Measurements from ENCODE around the gene CRACDL.

The CRACDL gene

DNA sequence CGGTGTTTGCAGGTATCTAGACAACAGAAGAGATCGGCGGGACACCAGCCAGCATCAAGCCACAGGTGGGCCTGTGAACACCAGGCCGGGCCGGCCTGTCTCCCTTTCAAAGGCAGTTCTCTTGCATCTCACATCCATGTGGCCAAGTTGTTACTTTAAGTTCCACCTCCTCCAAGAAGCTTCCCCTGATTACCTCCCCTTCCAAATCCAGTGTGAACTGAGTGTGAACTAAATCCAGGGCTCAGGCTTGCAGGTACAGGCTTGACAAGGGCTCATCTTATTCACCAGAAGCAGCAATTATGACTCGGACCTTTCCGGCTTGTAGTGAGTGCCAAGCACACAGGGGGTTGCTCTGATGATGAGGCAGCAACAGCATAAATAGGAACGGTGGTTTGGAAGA lies 3.9 kb downstream of the CRACDL start:
- H3K9me3 ChIP-seq (replicated peaks in 1 of 2; ENCODE audit: control insufficient read depth in 2 of 2, insufficient read depth in 1 of 2, low read depth in 1 of 2, low read length in 2 of 2) = peaks cover 0 to 4% of the 10 kb centered on the region in 2 donors
- no peak for DNase-seq (ENCODE audit: low spot score)
- H2AFZ ChIP-seq (ENCODE audit: low read length) = no peak overlapping the region
- H3K4me3 ChIP-seq (ENCODE audit: low read length in 2 of 2) = no peak overlapping the region
- no peak overlapping the region for H3K14ac ChIP-seq (ENCODE audit: low read length)
- H3K4me1 ChIP-seq (ENCODE audit: control insufficient read depth in 2 of 2, insufficient read depth in 1 of 2, low read depth in 1 of 2, low read length in 2 of 2) = peaks cover 0 to 4% of the 10 kb centered on the region in 2 donors
- H3K36me3 ChIP-seq (replicated peaks in 1 of 2; ENCODE audit: control insufficient read depth in 2 of 2, insufficient read depth in 2 of 2, low read length in 2 of 2) = no peaks in the 10 kb centered on the region
- H3K9ac ChIP-seq (ENCODE audit: low read depth, low read length, poor library complexity) = no peak overlapping the region
- H3K18ac ChIP-seq (ENCODE audit: low read length) = no peak overlapping the region
- no peak overlapping the region for H3K4me2 ChIP-seq (ENCODE audit: insufficient read depth, low read length, poor library complexity, severe bottlenecking)
- H2BK120ac ChIP-seq (ENCODE audit: low read depth, low read length) = no peak overlapping the region
- H3K79me1 ChIP-seq (ENCODE audit: low read depth, low read length) = no peaks in the 10 kb centered on the region
- no peak overlapping the region for H3K27ac ChIP-seq (replicated peaks; ENCODE audit: low read length)
- H3K27me3 ChIP-seq (ENCODE audit: control insufficient read depth in 3 of 3, insufficient read depth in 3 of 3, low read depth in 1 of 3, low read length in 3 of 3) = peaks cover 8 to 57% (median 29%) of the 10 kb centered on the region in 3 experiments
- H2BK15ac ChIP-seq (ENCODE audit: low read length) = no peak overlapping the region
- H2AK5ac ChIP-seq (ENCODE audit: low read depth, low read length) = no peak overlapping the region
- no peak overlapping the region for H4K91ac ChIP-seq (ENCODE audit: low read depth, low read length, poor library complexity)
- no peak overlapping the region for H2BK5ac ChIP-seq (ENCODE audit: low read length)
- no CpG with 5 or more reads among the region's 8 CpGs for WGBS, 2 donors (ENCODE audit: extremely low coverage in 2 of 2, insufficient read length in 2 of 2, insufficient replicate concordance in 1 of 2)
- H2BK12ac ChIP-seq (ENCODE audit: low read length) = no peak overlapping the region
- no peak overlapping the region for H3K23ac ChIP-seq (ENCODE audit: low read depth, low read length, poor library complexity)
- no peak overlapping the region for H3K4ac ChIP-seq (ENCODE audit: low read length)
- no peak overlapping the region for H4K8ac ChIP-seq (ENCODE audit: low read depth, low read length)

- no peak overlapping the region for H2BK5ac ChIP-seq (ENCODE audit: low read length)
- no peak overlapping the region for H3K4ac ChIP-seq (ENCODE audit: low read length)
- DNase-seq (ENCODE audit: low spot score) = no peak
- no peak overlapping the region for H2AK5ac ChIP-seq (ENCODE audit: low read depth, low read length)
- peaks cover 3 to 51% (median 23%) of the 10 kb centered on the region in 3 experiments for H3K27me3 ChIP-seq (ENCODE audit: control insufficient read depth in 3 of 3, insufficient read depth in 3 of 3, low read depth in 1 of 3, low read length in 3 of 3)
- H3K4me3 ChIP-seq (ENCODE audit: low read length in 2 of 2) = no peak overlapping the region
- H4K8ac ChIP-seq (ENCODE audit: low read depth, low read length) = no peak overlapping the region
- no peaks in the 10 kb centered on the region for H3K9me3 ChIP-seq (replicated peaks in 1 of 2; ENCODE audit: control insufficient read depth in 2 of 2, insufficient read depth in 1 of 2, low read depth in 1 of 2, low read length in 2 of 2)
- no peak overlapping the region for H3K9ac ChIP-seq (ENCODE audit: low read depth, low read length, poor library complexity)
- no peak overlapping the region for H2BK120ac ChIP-seq (ENCODE audit: low read depth, low read length)
- H3K36me3 ChIP-seq (replicated peaks in 1 of 2; ENCODE audit: control insufficient read depth in 2 of 2, insufficient read depth in 2 of 2, low read length in 2 of 2) = no peaks in the 10 kb centered on the region
- no peak overlapping the region for H3K4me2 ChIP-seq (ENCODE audit: insufficient read depth, low read length, poor library complexity, severe bottlenecking)
- H3K14ac ChIP-seq (ENCODE audit: low read length) = no peak overlapping the region
- no CpG with 5 or more reads among the region's 3 CpGs for WGBS, 2 donors (ENCODE audit: extremely low coverage in 2 of 2, insufficient read length in 2 of 2, insufficient replicate concordance in 1 of 2)
- no peak overlapping the region for H3K23ac ChIP-seq (ENCODE audit: low read depth, low read length, poor library complexity)
- no peaks in the 10 kb centered on the region for H3K79me1 ChIP-seq (ENCODE audit: low read depth, low read length)
- no peak overlapping the region for H4K91ac ChIP-seq (ENCODE audit: low read depth, low read length, poor library complexity)
- H3K18ac ChIP-seq (ENCODE audit: low read length) = no peak overlapping the region
- H2BK12ac ChIP-seq (ENCODE audit: low read length) = no peak overlapping the region
- no peak overlapping the region for H2AFZ ChIP-seq (ENCODE audit: low read length)
- H3K27ac ChIP-seq (replicated peaks; ENCODE audit: low read length) = no peak overlapping the region
- no peak overlapping the region for H2BK15ac ChIP-seq (ENCODE audit: low read length)
- peaks cover 0 to 2% of the 10 kb centered on the region in 2 donors for H3K4me1 ChIP-seq (ENCODE audit: control insufficient read depth in 2 of 2, insufficient read depth in 1 of 2, low read depth in 1 of 2, low read length in 2 of 2)
These were observed 4.4 kb downstream of the CRACDL start for GRCh38 chr2:98931596-98931995.

DNA sequence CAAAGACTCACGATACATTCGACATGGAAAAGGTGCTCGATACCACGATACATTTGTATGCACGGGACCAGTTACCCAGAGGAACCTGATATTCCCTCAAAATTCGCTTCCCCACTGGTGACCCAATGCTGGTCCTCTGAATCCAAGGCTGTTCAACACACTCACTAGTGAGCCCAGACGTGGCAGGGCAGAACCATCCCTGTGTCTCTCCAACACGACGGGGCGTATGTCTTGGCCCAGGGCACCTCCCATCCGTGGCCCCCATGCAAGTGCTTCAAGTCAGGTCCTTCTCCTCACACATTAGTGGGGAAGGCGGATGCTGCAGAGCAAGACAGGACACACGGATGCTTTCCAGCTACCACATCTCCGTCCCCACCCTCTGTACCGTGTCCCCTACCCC lies 6.1 kb downstream of the CRACDL start:
- no peak overlapping the region for H3K4me2 ChIP-seq (ENCODE audit: insufficient read depth, low read length, poor library complexity, severe bottlenecking)
- H3K27ac ChIP-seq (replicated peaks; ENCODE audit: low read length) = no peak overlapping the region
- H3K4me3 ChIP-seq (ENCODE audit: low read length in 2 of 2) = no peak overlapping the region
- H2BK15ac ChIP-seq (ENCODE audit: low read length) = peak overlapping the region; percentile 11
- no peak overlapping the region for H2BK120ac ChIP-seq (ENCODE audit: low read depth, low read length)
- H3K18ac ChIP-seq (ENCODE audit: low read length) = no peak overlapping the region
- no CpG with 5 or more reads among the region's 15 CpGs for WGBS, 2 donors (ENCODE audit: extremely low coverage in 2 of 2, insufficient read length in 2 of 2, insufficient replicate concordance in 1 of 2)
- no peaks in the 10 kb centered on the region for H3K4me1 ChIP-seq (ENCODE audit: control insufficient read depth in 2 of 2, insufficient read depth in 1 of 2, low read depth in 1 of 2, low read length in 2 of 2)
- no peaks in the 10 kb centered on the region for H3K36me3 ChIP-seq (replicated peaks in 1 of 2; ENCODE audit: control insufficient read depth in 2 of 2, insufficient read depth in 2 of 2, low read length in 2 of 2)
- DNase-seq (ENCODE audit: low spot score) = no peak
- H2AK5ac ChIP-seq (ENCODE audit: low read depth, low read length) = no peak overlapping the region
- H3K14ac ChIP-seq (ENCODE audit: low read length) = peak overlapping the region; percentile 84
- H3K23ac ChIP-seq (ENCODE audit: low read depth, low read length, poor library complexity) = no peak overlapping the region
- no peak overlapping the region for H2BK12ac ChIP-seq (ENCODE audit: low read length)
- H3K79me1 ChIP-seq (ENCODE audit: low read depth, low read length) = no peaks in the 10 kb centered on the region
- no peak overlapping the region for H2BK5ac ChIP-seq (ENCODE audit: low read length)
- no peak overlapping the region for H4K91ac ChIP-seq (ENCODE audit: low read depth, low read length, poor library complexity)
- H4K8ac ChIP-seq (ENCODE audit: low read depth, low read length) = no peak overlapping the region
- H3K9ac ChIP-seq (ENCODE audit: low read depth, low read length, poor library complexity) = no peak overlapping the region
- H3K27me3 ChIP-seq (ENCODE audit: control insufficient read depth in 3 of 3, insufficient read depth in 3 of 3, low read depth in 1 of 3, low read length in 3 of 3) = peaks cover 0 to 35% (median 7%) of the 10 kb centered on the region in 3 experiments
- H2AFZ ChIP-seq (ENCODE audit: low read length) = no peak overlapping the region
- H3K4ac ChIP-seq (ENCODE audit: low read length) = no peak overlapping the region
- no peaks in the 10 kb centered on the region for H3K9me3 ChIP-seq (replicated peaks in 1 of 2; ENCODE audit: control insufficient read depth in 2 of 2, insufficient read depth in 1 of 2, low read depth in 1 of 2, low read length in 2 of 2)

- H3K14ac ChIP-seq (ENCODE audit: low read length) = no peak overlapping the region
- H3K4me1 ChIP-seq (ENCODE audit: control insufficient read depth in 2 of 2, insufficient read depth in 1 of 2, low read depth in 1 of 2, low read length in 2 of 2) = no peaks in the 10 kb centered on the region
- no peak overlapping the region for H2BK5ac ChIP-seq (ENCODE audit: low read length)
- no peak overlapping the region for H2BK15ac ChIP-seq (ENCODE audit: low read length)
- no peak overlapping the region for H3K27ac ChIP-seq (replicated peaks; ENCODE audit: low read length)
- no peaks in the 10 kb centered on the region for H3K36me3 ChIP-seq (replicated peaks in 1 of 2; ENCODE audit: control insufficient read depth in 2 of 2, insufficient read depth in 2 of 2, low read length in 2 of 2)
- H2AK5ac ChIP-seq (ENCODE audit: low read depth, low read length) = no peak overlapping the region
- no peaks in the 10 kb centered on the region for H3K79me1 ChIP-seq (ENCODE audit: low read depth, low read length)
- H3K9ac ChIP-seq (ENCODE audit: low read depth, low read length, poor library complexity) = no peak overlapping the region
- no peak overlapping the region for H2BK120ac ChIP-seq (ENCODE audit: low read depth, low read length)
- no peak overlapping the region for H4K8ac ChIP-seq (ENCODE audit: low read depth, low read length)
- no peaks in the 10 kb centered on the region for H3K9me3 ChIP-seq (replicated peaks in 1 of 2; ENCODE audit: control insufficient read depth in 2 of 2, insufficient read depth in 1 of 2, low read depth in 1 of 2, low read length in 2 of 2)
- peak overlapping the region; percentile 18 for H3K18ac ChIP-seq (ENCODE audit: low read length)
- H3K4me3 ChIP-seq (ENCODE audit: low read length in 2 of 2) = no peak overlapping the region
- no peak for DNase-seq (ENCODE audit: low spot score)
- H4K91ac ChIP-seq (ENCODE audit: low read depth, low read length, poor library complexity) = no peak overlapping the region
- H3K4ac ChIP-seq (ENCODE audit: low read length) = no peak overlapping the region
- H3K27me3 ChIP-seq (ENCODE audit: control insufficient read depth in 3 of 3, insufficient read depth in 3 of 3, low read depth in 1 of 3, low read length in 3 of 3) = peaks cover 0 to 18% (median 0%) of the 10 kb centered on the region in 3 experiments
- H3K4me2 ChIP-seq (ENCODE audit: insufficient read depth, low read length, poor library complexity, severe bottlenecking) = no peak overlapping the region
- H3K23ac ChIP-seq (ENCODE audit: low read depth, low read length, poor library complexity) = no peak overlapping the region
- H2AFZ ChIP-seq (ENCODE audit: low read length) = no peak overlapping the region
- H2BK12ac ChIP-seq (ENCODE audit: low read length) = no peak overlapping the region
- WGBS, 2 donors (ENCODE audit: extremely low coverage in 2 of 2, insufficient read length in 2 of 2, insufficient replicate concordance in 1 of 2) = no CpG with 5 or more reads among the region's 10 CpGs
These were observed 7.8 kb downstream of the CRACDL start for GRCh38 chr2:98928242-98928641.

Data from neuronal stem cell (in vitro differentiated cells).